Fibroblast of gingiva (primary cell): ENCODE data around the gene MBD6.

Experiments used
- DNase-seq: peaks from one replicate; pipeline ENCODE4 v3.0.0-alpha.2; 2011; ENCODE audit warnings: low read depth

MBD6 gene

GRCh38 chr12:57576613-57577160, 54.1 kb downstream of the MBD6 start:
- DNase-seq: no peak

- DNase-seq: no peak
Observed at GRCh38 chr12:57577981-57578758, 55.5 kb downstream of the MBD6 start.

- no peak for DNase-seq
Observed at GRCh38 chr12:57579011-57579410, 56.4 kb downstream of the MBD6 start.
